Renal cortical epithelial cell (primary cell): ENCODE data around the gene SYT2. TPM values are rescaled to one million over a fixed set of nuclear protein-coding genes. Genes with fewer than 3 reads are reported as not detected.
A peak's percentile ranks its signal among the peaks of the same experiment; 100 is the strongest.
"Not testable (repeated sequence)": the region's sequence is repeated elsewhere in the genome, so short reads cannot be mapped to it uniquely, and the experiment has no call there.

Experiments
- DNase-seq: peaks from one replicate; pipeline ENCODE4 v3.0.0-alpha.2; 2011; ENCODE audit warnings: low read depth
- total RNA-seq: library from RNA; depleted of rRNA; stranded (reverse); fragments of >200 nt; gene quantifications from 2 replicates; pipeline ENCODE4 v1.2.3, GENCODE V29; 2014

Gene SYT2
- total RNA-seq, 1 donor from 2014 or later: 0.05 TPM

- DNase-seq: no peak
Measured at GRCh38 chr1:202643397-202644218, 66.6 kb downstream of the SYT2 start.

- no peak for DNase-seq
Measured at GRCh38 chr1:202642619-202643291, 67.5 kb downstream of the SYT2 start.

- DNase-seq: no peak
Measured at GRCh38 chr1:202642212-202642611, 68.0 kb downstream of the SYT2 start.

GRCh38 chr1:202639500-202639899 lies 70.8 kb downstream of the SYT2 start:
- DNase-seq: no peak

- DNase-seq: not testable (repeated sequence)
Measured at GRCh38 chr1:202638701-202639305, 71.5 kb downstream of the SYT2 start.

- DNase-seq: no peak
Measured at GRCh38 chr1:202638019-202638700, 72.1 kb downstream of the SYT2 start.

GRCh38 chr1:202637321-202638018 lies 72.8 kb downstream of the SYT2 start:
- DNase-seq: not testable (repeated sequence)

GRCh38 chr1:202636171-202636570 lies 74.1 kb downstream of the SYT2 start:
- DNase-seq: not testable (repeated sequence)

GRCh38 chr1:202632241-202632640 lies 78.0 kb downstream of the SYT2 start:
- DNase-seq: no peak

- no peak for DNase-seq
Measured at GRCh38 chr1:202631076-202631923, 79.0 kb downstream of the SYT2 start.

GRCh38 chr1:202630541-202630940 lies 79.7 kb downstream of the SYT2 start:
- DNase-seq: no peak

- not testable (repeated sequence) for DNase-seq
Measured at GRCh38 chr1:202630096-202630495, 80.2 kb downstream of the SYT2 start.

- DNase-seq: not testable (repeated sequence)
Measured at GRCh38 chr1:202629257-202629811, 80.9 kb downstream of the SYT2 start.

GRCh38 chr1:202628646-202629215 lies 81.5 kb downstream of the SYT2 start:
- no peak for DNase-seq

- no peak for DNase-seq
Measured at GRCh38 chr1:202627841-202628565, 82.3 kb downstream of the SYT2 start.

GRCh38 chr1:202627036-202627435 lies 83.2 kb downstream of the SYT2 start:
- not testable (repeated sequence) for DNase-seq

- DNase-seq: peak; percentile 27
Measured at GRCh38 chr1:202625416-202626360, 84.6 kb downstream of the SYT2 start.

- no peak for DNase-seq
Measured at GRCh38 chr1:202624781-202625108, 85.5 kb downstream of the SYT2 start.
